Lower lobe of right lung (tissue), 2 donors: ENCODE measurements around the gene PLPPR1. TPM values are rescaled to one million over a fixed set of nuclear protein-coding genes. Genes with fewer than 3 reads are reported as not detected.

Experiments
- ATAC-seq, 2 donors: fragments of 200-7000 bp; cut with Tn5 transposase; one replicate each; pipeline ENCODE4 v1.9.1; 2020 to 2022; ENCODE audit warnings: mild to moderate bottlenecking in 2 of 2, moderate library complexity in 2 of 2
- DNase-seq: peaks from one replicate; pipeline ENCODE4 v3.0.0-alpha.2; 2020
- H3K27ac ChIP-seq: fragments of 200-600 bp; one replicate; pipeline ENCODE4 v1.8.0; 2022
- H3K27me3 ChIP-seq: fragments of 200-600 bp; one replicate; pipeline ENCODE4 v1.8.0; 2022; ENCODE audit warnings: low read depth
- H3K36me3 ChIP-seq: fragments of 200-600 bp; one replicate; pipeline ENCODE4 v1.8.0; 2022; ENCODE audit warnings: mild to moderate bottlenecking
- H3K4me1 ChIP-seq: fragments of 200-600 bp; one replicate; pipeline ENCODE4 v1.8.0; 2022
- H3K4me3 ChIP-seq: fragments of 200-600 bp; one replicate; pipeline ENCODE4 v1.8.0; 2022; ENCODE audit warnings: mild to moderate bottlenecking
- H3K9me3 ChIP-seq: fragments of 200-600 bp; one replicate; pipeline ENCODE4 v1.8.0; 2022
- CTCF ChIP-seq: fragments of 200-600 bp; IDR thresholded peaks from one replicate; pipeline ENCODE4 v1.8.0; 2022; ENCODE audit warnings: antibody characterized with exemption, mild to moderate bottlenecking
- intact Hi-C: fragments of 100-400 bp; cut with DNase I; formaldehyde crosslinking; loops from one replicate; pipeline ENCODE4 v1.11.0; 2022
- total RNA-seq: library from RNA; stranded (reverse); fragmentation: NEBNext Ultra II Directional; extraction: Animal tissue kit (Norgen Biotek cat#: 25700); gene quantifications from one replicate; pipeline ENCODE4 v1.2.1, GENCODE V29; 2021
- donor health status: DM: no; HTN: yes; CAD: no; lungs with severe emphysema.

PLPPR1 gene
- total RNA-seq, 1 donor from 2014 or later = 5.4 TPM

DNA sequence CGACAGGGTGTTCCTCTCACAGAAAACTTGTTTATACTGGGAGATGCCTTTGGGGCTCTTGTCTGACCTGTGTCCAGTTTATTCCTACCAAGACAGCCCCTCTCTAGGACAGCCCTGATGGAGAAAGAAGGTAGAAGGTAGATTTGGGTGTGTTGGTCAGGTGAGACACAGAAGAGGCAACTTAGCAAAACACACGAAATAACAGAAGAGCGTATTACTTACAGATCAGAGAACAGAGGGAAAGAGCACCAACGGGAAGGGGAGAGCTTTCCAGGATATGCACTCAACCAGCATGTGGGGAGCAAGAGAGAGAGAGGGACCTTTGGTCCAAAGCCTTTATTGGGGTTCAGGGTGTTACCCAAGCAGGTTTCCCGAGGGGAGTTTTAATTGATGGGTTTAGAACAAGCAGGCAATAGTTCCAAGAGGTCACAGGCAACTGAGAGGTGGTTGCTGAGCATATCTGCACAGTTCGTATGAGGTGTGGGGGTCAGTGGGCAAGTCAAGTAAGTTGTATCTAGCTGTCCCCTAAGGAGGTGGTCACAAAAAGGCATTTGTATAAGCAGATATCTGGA, 324.5 kb downstream of the PLPPR1 start:
- Histone ChIP-seq H3K9me3 (no peaks in the 10 kb centered on the region), H3K4me1 (no peaks in the 10 kb centered on the region), H3K4me3 (no peak overlapping the region), H3K27me3 (no peaks in the 10 kb centered on the region), H3K36me3 (no peaks in the 10 kb centered on the region), H3K27ac (no peak overlapping the region)
- DNase-seq (no peak), ATAC-seq (no peak)
- no peak for TF ChIP-seq CTCF
- intact Hi-C loops = no loop called here

DNA sequence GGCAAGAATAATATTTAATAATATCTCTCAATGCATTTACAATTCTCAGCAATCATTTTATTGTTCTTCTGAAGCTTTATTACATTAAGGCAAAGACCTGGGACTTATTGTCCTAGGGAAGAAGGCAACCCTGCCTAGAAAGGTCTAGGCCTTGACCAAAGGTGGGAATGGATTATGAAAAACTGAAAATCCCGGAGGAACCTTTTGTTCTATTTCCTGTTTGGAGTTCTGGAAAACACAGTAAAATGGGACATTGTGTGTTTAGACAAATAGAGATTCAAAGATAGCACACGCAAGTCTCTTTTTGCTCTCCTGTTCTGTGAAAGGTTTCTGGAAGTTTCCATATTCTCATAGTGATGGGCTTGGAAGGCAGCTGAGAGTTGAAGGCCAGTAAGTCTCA, 325.2 kb downstream of the PLPPR1 start:
- ATAC-seq (no peak), DNase-seq (no peak)
- no peaks in the 10 kb centered on the region for H3K4me1 ChIP-seq
- no peak for TF ChIP-seq CTCF
- H3K36me3 ChIP-seq = no peaks in the 10 kb centered on the region
- H3K9me3 ChIP-seq = no peaks in the 10 kb centered on the region
- no peaks in the 10 kb centered on the region for H3K27me3 ChIP-seq
- no peak overlapping the region for H3K27ac ChIP-seq
- intact Hi-C loops = no loop called here
- H3K4me3 ChIP-seq = no peak overlapping the region

DNA sequence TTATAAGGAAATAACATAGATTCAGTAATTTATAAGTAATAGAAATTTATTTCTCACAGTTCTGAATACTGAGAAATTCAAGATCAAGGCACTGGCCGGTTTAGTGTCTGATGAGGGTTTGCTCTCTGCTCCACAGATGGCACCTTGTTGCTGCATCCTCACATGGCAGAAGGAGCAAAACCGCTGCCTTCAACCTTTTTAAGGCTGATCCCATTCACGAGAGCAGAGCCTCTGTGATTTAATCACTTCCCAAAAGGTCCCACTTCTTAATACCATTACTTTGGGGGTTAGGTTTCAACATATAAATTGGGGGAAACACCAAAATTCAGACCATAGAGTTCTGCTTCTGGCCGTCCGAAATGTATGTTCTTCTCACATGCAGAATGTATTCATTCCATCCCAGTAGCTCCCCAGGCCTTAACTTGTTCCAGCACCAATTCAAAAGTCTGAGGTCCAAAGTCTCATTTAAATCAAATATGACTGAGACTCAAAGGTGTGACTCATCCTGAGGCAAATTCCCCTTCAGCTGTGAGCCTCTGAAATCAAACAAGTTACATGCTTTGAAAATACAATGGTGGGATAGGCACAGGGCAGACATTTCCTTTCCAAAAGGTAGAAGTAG, 325.7 kb downstream of the PLPPR1 start:
- H3K4me1 ChIP-seq = no peaks in the 10 kb centered on the region
- H3K27me3 ChIP-seq = no peaks in the 10 kb centered on the region
- H3K9me3 ChIP-seq = no peaks in the 10 kb centered on the region
- no peak overlapping the region for H3K27ac ChIP-seq
- intact Hi-C loops = no loop called here
- no peak for TF ChIP-seq CTCF
- DNase-seq (no peak), ATAC-seq (no peak)
- H3K36me3 ChIP-seq = no peaks in the 10 kb centered on the region
- H3K4me3 ChIP-seq = no peak overlapping the region

DNA sequence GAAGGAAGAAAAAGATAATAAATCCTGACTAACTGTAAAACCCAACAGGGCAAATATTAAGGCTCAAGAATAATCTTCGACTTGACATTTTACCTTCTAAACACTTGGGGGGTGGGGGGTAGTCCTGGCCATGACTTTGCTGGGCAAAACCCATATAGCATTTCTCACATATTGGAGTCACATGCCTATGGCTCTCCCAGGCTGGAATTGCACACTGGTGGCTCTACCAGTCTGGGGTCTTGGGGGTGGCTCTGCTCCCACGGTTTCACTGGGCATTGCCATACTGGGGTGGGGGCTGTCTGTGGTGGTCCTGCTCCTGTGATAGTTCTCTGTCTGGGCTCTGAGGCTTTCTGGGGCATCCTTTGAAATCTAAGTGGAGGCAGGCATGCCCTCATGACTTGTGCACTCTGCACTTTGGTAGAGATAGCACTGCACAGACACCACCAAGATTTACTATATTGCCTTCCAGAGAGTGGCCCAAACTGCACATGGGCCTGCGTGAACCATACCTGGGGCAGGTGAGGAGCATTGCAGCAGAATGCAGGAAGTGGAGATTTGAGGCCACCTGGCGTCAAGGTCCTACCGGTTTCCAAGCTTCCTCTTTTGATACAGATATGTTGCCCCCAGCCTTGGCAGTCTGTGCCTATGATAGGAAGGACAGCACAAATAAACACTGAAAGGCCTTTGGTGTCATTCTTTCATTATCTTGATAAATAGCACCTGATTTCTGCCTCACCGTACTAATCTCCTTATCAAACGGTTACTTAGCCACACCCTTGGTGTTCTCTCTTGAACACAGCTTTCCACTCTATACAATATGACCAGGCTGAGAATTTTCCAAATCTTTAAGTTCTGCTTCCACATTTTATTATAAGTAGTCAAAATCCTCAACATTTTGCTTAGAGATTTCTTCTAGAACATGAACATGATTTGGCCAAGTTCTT, 326.5 kb downstream of the PLPPR1 start:
- no peak for DNase-seq
- Histone ChIP-seq H3K9me3 (no peaks in the 10 kb centered on the region), H3K36me3 (no peaks in the 10 kb centered on the region), H3K4me3 (no peak overlapping the region), H3K27me3 (no peaks in the 10 kb centered on the region), H3K4me1 (no peaks in the 10 kb centered on the region), H3K27ac (no peak overlapping the region)
- intact Hi-C loops = no loop called here
- no peak for ATAC-seq
- no peak for TF ChIP-seq CTCF

- DNase-seq (no peak), ATAC-seq (no peak)
- no peak for TF ChIP-seq CTCF
- no peaks in the 10 kb centered on the region for H3K9me3 ChIP-seq
- no peak overlapping the region for H3K4me3 ChIP-seq
- intact Hi-C loops = no loop called here
- no peak overlapping the region for H3K27ac ChIP-seq
- H3K36me3 ChIP-seq = no peaks in the 10 kb centered on the region
- no peaks in the 10 kb centered on the region for H3K4me1 ChIP-seq
- H3K27me3 ChIP-seq = no peaks in the 10 kb centered on the region
Observed at GRCh38 chr9:101356619-101357018, 328.1 kb downstream of the PLPPR1 start.
